ENCODE results near the gene IPP.
A peak's percentile ranks its signal among the peaks of the same experiment; 100 is the strongest.

IPP gene

DNA sequence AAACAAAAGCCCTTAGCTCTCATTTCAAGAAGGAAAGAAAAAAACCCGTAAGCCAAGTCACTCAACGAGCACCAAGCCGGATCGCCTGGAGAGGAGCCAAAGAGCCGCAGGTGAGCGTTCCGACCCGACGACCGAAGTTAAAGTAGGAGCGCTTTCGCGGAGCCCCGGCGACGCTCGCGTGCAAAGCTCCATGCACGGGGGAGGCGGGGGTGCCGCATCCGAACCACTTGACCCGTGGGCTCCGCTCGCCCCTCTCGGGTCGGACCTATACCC is 64.5 kb downstream of the IPP start:
- TF ChIP-seq, protein P1, sequence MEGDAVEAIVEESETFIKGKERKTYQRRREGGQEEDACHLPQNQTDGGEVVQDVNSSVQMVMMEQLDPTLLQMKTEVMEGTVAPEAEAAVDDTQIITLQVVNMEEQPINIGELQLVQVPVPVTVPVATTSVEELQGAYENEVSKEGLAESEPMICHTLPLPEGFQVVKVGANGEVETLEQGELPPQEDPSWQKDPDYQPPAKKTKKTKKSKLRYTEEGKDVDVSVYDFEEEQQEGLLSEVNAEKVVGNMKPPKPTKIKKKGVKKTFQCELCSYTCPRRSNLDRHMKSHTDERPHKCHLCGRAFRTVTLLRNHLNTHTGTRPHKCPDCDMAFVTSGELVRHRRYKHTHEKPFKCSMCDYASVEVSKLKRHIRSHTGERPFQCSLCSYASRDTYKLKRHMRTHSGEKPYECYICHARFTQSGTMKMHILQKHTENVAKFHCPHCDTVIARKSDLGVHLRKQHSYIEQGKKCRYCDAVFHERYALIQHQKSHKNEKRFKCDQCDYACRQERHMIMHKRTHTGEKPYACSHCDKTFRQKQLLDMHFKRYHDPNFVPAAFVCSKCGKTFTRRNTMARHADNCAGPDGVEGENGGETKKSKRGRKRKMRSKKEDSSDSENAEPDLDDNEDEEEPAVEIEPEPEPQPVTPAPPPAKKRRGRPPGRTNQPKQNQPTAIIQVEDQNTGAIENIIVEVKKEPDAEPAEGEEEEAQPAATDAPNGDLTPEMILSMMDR (conservative IDR thresholded peaks at IDR 0.05; ENCODE audit: low read length): peak; percentile 38
- no peak for TF ChIP-seq EZH2phosphoT487 (IDR thresholded peaks at IDR 0.05; ENCODE audit: borderline replicate concordance)
- Histone ChIP-seq H3K4me3 (ENCODE audit: low read length, poor library complexity, severe bottlenecking) (peak overlapping the region; percentile 94), H3K4me1 (ENCODE audit: insufficient read depth, low read length, poor library complexity, severe bottlenecking) (peaks cover 30% of the 10 kb centered on the region), H3K4me2 (ENCODE audit: low read depth, low read length, poor library complexity, severe bottlenecking) (peak overlapping the region; percentile 78), H4K20me1 (ENCODE audit: insufficient read depth, low read length, poor library complexity, severe bottlenecking) (peaks cover 47% of the 10 kb centered on the region), H3K27me3 (ENCODE audit: insufficient read depth, low read length, poor library complexity, severe bottlenecking) (no peaks in the 10 kb centered on the region), H3K79me2 (ENCODE audit: insufficient read depth, low read length) (peaks cover 87% of the 10 kb centered on the region), H3K36me3 (ENCODE audit: insufficient read depth, low read length) (no peaks in the 10 kb centered on the region), H2AFZ (ENCODE audit: low read length) (peak overlapping the region; percentile 80), H3K9ac (ENCODE audit: low read depth, low read length, poor library complexity, severe bottlenecking) (peak overlapping the region; percentile 99), H3F3A (ENCODE audit: low read depth) (no peaks in the 10 kb centered on the region), H3K9me3 (ENCODE audit: insufficient read depth, low read depth, low read length) (no peaks in the 10 kb centered on the region), H3K9me2 (replicated peaks; ENCODE audit: low read depth, low read length) (no peaks in the 10 kb centered on the region)

DNA sequence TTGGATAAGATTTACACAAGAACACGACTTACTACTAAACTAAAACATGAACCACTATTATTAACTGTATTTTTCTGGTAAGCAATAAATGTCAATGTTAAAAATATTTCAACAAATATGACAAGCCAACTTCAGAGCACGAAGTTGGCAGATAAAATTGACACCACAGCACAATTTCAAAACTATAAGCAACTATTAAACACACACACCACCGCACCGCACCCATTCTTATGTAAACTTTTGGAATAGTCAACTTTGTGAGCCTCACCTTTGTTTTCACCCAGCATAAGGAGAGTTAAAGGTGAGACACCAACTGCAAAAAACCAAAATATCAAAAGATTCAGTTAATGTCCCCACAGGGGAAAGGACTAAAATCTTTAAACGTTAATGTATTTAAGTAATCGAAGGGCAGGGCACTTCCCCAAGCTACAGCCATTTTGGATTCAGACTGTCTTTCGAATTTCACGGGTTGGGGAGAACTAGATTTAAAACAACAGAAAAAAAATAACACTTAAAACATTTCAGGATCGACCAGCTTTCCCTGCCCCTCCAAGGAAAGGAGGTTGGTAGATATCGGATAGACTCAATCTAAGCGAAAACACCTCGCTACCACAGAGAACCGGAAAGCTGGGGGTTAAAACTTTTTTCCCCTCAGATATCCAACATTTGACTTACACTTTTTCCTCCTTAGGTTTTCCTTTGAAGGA is 65.0 kb downstream of the IPP start:
- H2AFZ ChIP-seq (ENCODE audit: low read length): peak overlapping the region; percentile 80; the same call in 1 of the 2 replicates
- H3K9ac ChIP-seq (ENCODE audit: low read depth, low read length, poor library complexity, severe bottlenecking): peak overlapping the region; percentile 99
- no peaks in the 10 kb centered on the region; the same call in 1 of the 2 replicates for H3K36me3 ChIP-seq (ENCODE audit: insufficient read depth, low read length)
- H3K4me2 ChIP-seq (ENCODE audit: low read depth, low read length, poor library complexity, severe bottlenecking): peak overlapping the region; percentile 78
- H3K9me3 ChIP-seq (ENCODE audit: insufficient read depth, low read depth, low read length): no peaks in the 10 kb centered on the region
- H3K4me3 ChIP-seq (ENCODE audit: low read length, poor library complexity, severe bottlenecking): peak overlapping the region; percentile 94
- no peaks in the 10 kb centered on the region for H3K27me3 ChIP-seq (ENCODE audit: insufficient read depth, low read length, poor library complexity, severe bottlenecking)
- no peaks in the 10 kb centered on the region for H3K9me2 ChIP-seq (replicated peaks; ENCODE audit: low read depth, low read length)
- peaks cover 52% of the 10 kb centered on the region for H4K20me1 ChIP-seq (ENCODE audit: insufficient read depth, low read length, poor library complexity, severe bottlenecking)
- H3F3A ChIP-seq (ENCODE audit: low read depth): no peaks in the 10 kb centered on the region
- peaks cover 34% of the 10 kb centered on the region for H3K4me1 ChIP-seq (ENCODE audit: insufficient read depth, low read length, poor library complexity, severe bottlenecking)
- H3K79me2 ChIP-seq (ENCODE audit: insufficient read depth, low read length): peaks cover 88% of the 10 kb centered on the region
- TF ChIP-seq, protein P1 (conservative IDR thresholded peaks at IDR 0.05; ENCODE audit: low read length): no peak

DNA sequence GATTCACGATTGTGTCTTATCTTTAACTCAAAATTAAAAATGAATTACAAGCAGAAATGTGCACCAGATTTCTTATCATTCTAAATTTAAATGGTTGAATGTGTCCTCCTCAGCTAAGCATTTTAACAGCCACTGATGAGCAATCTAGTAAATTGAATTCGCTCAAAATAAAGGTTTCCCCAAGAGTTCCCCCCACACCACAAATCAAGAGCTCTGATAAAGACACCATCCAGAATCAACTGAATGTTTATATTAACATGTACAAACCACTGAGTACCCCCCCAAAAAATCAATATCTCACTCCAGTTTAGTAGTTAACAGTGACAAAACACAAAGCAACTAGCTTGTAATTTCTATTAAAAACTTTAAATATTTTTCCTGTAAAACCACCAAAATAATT is 66.1 kb downstream of the IPP start:
- H3K4me3 ChIP-seq (ENCODE audit: low read length, poor library complexity, severe bottlenecking): peak overlapping the region; percentile 94
- peaks cover 39% of the 10 kb centered on the region for H3K4me1 ChIP-seq (ENCODE audit: insufficient read depth, low read length, poor library complexity, severe bottlenecking)
- no peaks in the 10 kb centered on the region; the same call in 1 of the 2 replicates for H3K36me3 ChIP-seq (ENCODE audit: insufficient read depth, low read length)
- no peak for TF ChIP-seq EZH2phosphoT487 (IDR thresholded peaks at IDR 0.05; ENCODE audit: borderline replicate concordance)
- TF ChIP-seq, protein P1 (conservative IDR thresholded peaks at IDR 0.05; ENCODE audit: low read length): no peak
- peaks cover 63% of the 10 kb centered on the region for H4K20me1 ChIP-seq (ENCODE audit: insufficient read depth, low read length, poor library complexity, severe bottlenecking)
- H3K9me2 ChIP-seq (replicated peaks; ENCODE audit: low read depth, low read length): no peaks in the 10 kb centered on the region
- peak overlapping the region; percentile 99 for H3K9ac ChIP-seq (ENCODE audit: low read depth, low read length, poor library complexity, severe bottlenecking)
- H3F3A ChIP-seq (ENCODE audit: low read depth): 0 out of 2 replicates have a peak, but pooled peaks cover 2% of the 10 kb centered on the region
- no peaks in the 10 kb centered on the region for H3K9me3 ChIP-seq (ENCODE audit: insufficient read depth, low read depth, low read length)
- H2AFZ ChIP-seq (ENCODE audit: low read length): no peak overlapping the region
- H3K79me2 ChIP-seq (ENCODE audit: insufficient read depth, low read length): peaks cover 88% of the 10 kb centered on the region
- no peaks in the 10 kb centered on the region for H3K27me3 ChIP-seq (ENCODE audit: insufficient read depth, low read length, poor library complexity, severe bottlenecking)
- peak overlapping the region; percentile 78 for H3K4me2 ChIP-seq (ENCODE audit: low read depth, low read length, poor library complexity, severe bottlenecking)
